Mesothelial cell of epicardium (in vitro differentiated cells): ENCODE results near the gene GNAT1. TPM values are rescaled to one million over a fixed set of nuclear protein-coding genes. Genes with fewer than 3 reads are reported as not detected.

Source experiments
- DNase-seq, 2 experiments: peaks; one replicate each; pipeline ENCODE4 v3.0.0; 2021; ENCODE audit warnings: low spot score in 2 of 2; ENCODE audit not compliant: unreplicated experiment in 2 of 2
- H3K27ac Mint-ChIP-seq: 2 replicates; pipeline ENCODE4 v1.8.0; 2021; ENCODE audit warnings: mixed read lengths
- H3K27me3 Mint-ChIP-seq: 2 replicates; pipeline ENCODE4 v1.8.0; 2021; ENCODE audit warnings: low read depth, mixed read lengths
- H3K36me3 Mint-ChIP-seq: 2 replicates; pipeline ENCODE4 v1.8.0; 2021; ENCODE audit warnings: mixed read lengths
- H3K4me1 Mint-ChIP-seq: 2 replicates; pipeline ENCODE4 v1.8.0; 2021; ENCODE audit warnings: mixed read lengths
- H3K4me3 Mint-ChIP-seq: 2 replicates; pipeline ENCODE4 v1.8.0; 2021; ENCODE audit warnings: mild to moderate bottlenecking, moderate library complexity, mixed read lengths
- H3K9me3 Mint-ChIP-seq: 2 replicates; pipeline ENCODE4 v1.8.0; 2021; ENCODE audit warnings: mixed read lengths
- total RNA-seq: library from RNA; stranded (reverse); gene quantifications from 3 replicates; pipeline ENCODE4 v1.2.1, GENCODE V29; 2021
- TF ChIP-seq, protein P1 (sequence below): fragments of 200-600 bp; sonication (generic); IDR thresholded peaks from one replicate; pipeline ENCODE4 v1.5.0; 2021; ENCODE audit warnings: antibody characterized with exemption; ENCODE audit not compliant: unreplicated experiment

Gene GNAT1
- total RNA-seq, 1 donor from 2014 or later = 0.98 TPM

GRCh38 chr3:50189989-50190388 is 1.4 kb upstream of the GNAT1 start:
- H3K36me3 Mint-ChIP-seq = no peaks in the 10 kb centered on the region

DNA sequence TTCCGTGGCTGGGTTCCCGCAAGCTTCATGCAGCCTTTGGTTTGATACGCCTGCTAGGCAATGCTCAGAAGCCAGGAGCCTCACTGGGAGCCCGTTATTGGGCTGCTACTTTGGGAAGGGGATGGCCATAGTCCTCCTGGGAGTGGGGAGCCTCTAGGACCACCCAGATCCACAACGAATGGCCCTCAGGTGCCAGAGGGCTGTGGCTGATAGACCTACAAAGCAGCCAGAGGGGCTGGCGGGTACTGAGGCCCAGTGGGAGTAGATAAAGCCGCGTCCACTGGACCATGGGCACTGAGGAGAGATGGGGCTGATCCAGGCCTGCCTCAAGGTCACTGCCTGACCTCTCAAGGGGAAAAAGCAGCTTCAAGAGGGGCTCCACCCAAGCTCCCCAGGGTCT is 714 bp downstream of the GNAT1 start:
- no peaks in the 10 kb centered on the region for H3K36me3 Mint-ChIP-seq
- no peak for DNase-seq
- no peaks in the 10 kb centered on the region for H3K9me3 Mint-ChIP-seq
- H3K27ac Mint-ChIP-seq = no peak overlapping the region
- H3K4me1 Mint-ChIP-seq = peaks cover 5% of the 10 kb centered on the region
- H3K27me3 Mint-ChIP-seq = peaks cover 33% of the 10 kb centered on the region
- TF ChIP-seq, protein P1, sequence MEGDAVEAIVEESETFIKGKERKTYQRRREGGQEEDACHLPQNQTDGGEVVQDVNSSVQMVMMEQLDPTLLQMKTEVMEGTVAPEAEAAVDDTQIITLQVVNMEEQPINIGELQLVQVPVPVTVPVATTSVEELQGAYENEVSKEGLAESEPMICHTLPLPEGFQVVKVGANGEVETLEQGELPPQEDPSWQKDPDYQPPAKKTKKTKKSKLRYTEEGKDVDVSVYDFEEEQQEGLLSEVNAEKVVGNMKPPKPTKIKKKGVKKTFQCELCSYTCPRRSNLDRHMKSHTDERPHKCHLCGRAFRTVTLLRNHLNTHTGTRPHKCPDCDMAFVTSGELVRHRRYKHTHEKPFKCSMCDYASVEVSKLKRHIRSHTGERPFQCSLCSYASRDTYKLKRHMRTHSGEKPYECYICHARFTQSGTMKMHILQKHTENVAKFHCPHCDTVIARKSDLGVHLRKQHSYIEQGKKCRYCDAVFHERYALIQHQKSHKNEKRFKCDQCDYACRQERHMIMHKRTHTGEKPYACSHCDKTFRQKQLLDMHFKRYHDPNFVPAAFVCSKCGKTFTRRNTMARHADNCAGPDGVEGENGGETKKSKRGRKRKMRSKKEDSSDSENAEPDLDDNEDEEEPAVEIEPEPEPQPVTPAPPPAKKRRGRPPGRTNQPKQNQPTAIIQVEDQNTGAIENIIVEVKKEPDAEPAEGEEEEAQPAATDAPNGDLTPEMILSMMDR = no peak
- no peak overlapping the region for H3K4me3 Mint-ChIP-seq

More at GRCh38 chr3:50189989-50190388, 1.4 kb upstream of the GNAT1 start:
- Mint-ChIP-seq H3K9me3 (no peaks in the 10 kb centered on the region), H3K27me3 (peaks cover 17% of the 10 kb centered on the region), H3K4me1 (peaks cover 5% of the 10 kb centered on the region), H3K4me3 (no peak overlapping the region), H3K27ac (no peak overlapping the region)
- TF ChIP-seq, protein P1 = no peak
- no peak for DNase-seq

DNA sequence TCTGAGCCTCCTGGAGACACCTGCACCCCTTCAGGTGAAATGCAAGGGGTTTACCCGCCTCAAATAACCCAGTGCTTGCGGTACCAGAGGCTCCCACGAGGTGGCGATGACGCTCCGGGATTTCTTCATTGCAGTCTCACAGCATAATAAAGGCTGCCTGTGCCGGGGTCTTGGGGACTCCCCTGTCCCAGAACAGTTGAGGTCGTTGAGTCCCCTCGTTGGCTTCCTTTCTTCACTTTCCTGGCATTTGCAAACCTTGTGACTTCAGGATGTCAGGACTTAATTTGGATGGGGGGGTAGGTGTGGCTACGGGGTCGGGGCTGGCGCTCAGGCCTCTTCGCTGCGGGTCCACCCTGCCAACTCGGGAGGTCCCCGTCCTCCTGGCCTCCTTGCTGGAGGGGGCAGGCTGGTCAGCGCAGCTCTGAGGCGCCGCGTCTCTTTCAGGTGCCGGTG is 1.3 kb downstream of the GNAT1 start:
- Mint-ChIP-seq H3K36me3 (no peaks in the 10 kb centered on the region), H3K4me3 (no peak overlapping the region), H3K27me3 (peaks cover 36% of the 10 kb centered on the region), H3K4me1 (peaks cover 5% of the 10 kb centered on the region), H3K27ac (no peak overlapping the region), H3K9me3 (no peaks in the 10 kb centered on the region)
- TF ChIP-seq, protein P1 = peak; percentile 88
- DNase-seq = peak in 1 of 2 experiments; percentile 91

DNA sequence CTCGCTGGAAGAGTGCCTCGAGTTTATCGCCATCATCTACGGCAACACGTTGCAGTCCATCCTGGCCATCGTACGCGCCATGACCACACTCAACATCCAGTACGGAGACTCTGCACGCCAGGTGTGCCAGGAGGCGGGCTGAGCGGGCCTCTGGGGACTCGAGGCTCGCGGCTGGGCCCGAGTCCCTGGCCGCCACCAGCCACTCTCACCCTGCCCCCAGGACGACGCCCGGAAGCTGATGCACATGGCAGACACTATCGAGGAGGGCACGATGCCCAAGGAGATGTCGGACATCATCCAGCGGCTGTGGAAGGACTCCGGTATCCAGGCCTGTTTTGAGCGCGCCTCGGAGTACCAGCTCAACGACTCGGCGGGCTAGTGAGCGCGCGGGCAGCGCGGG is 1.9 kb downstream of the GNAT1 start:
- H3K4me1 Mint-ChIP-seq = peaks cover 5% of the 10 kb centered on the region
- no peak for DNase-seq
- no peaks in the 10 kb centered on the region for H3K9me3 Mint-ChIP-seq
- no peak overlapping the region for H3K27ac Mint-ChIP-seq
- H3K27me3 Mint-ChIP-seq = peaks cover 36% of the 10 kb centered on the region
- H3K4me3 Mint-ChIP-seq = no peak overlapping the region
- TF ChIP-seq, protein P1 = no peak
- H3K36me3 Mint-ChIP-seq = no peaks in the 10 kb centered on the region

- no peak overlapping the region for H3K27ac Mint-ChIP-seq
- TF ChIP-seq, protein P1 = no peak
- peaks cover 5% of the 10 kb centered on the region for H3K4me1 Mint-ChIP-seq
- H3K4me3 Mint-ChIP-seq = no peak overlapping the region
- H3K9me3 Mint-ChIP-seq = no peaks in the 10 kb centered on the region
- H3K27me3 Mint-ChIP-seq = peaks cover 36% of the 10 kb centered on the region
- DNase-seq = no peak
- no peaks in the 10 kb centered on the region for H3K36me3 Mint-ChIP-seq
Observed at GRCh38 chr3:50193746-50194127, 2.3 kb downstream of the GNAT1 start.
